HL-60/S4 treated with phorbol 12-myristate 13-acetate at 8.2 ng/mL for 4 days and 3 days (cell line): ENCODE data around the gene PIEZO2.

ENCODE experiments used
- in situ Hi-C: fragments of 300-500 bp; cut with MboI; formaldehyde crosslinking; loops from 2 replicates; pipeline ENCODE4 v1.15.0; 2022; ENCODE audit warnings: low sequenced_read_pairs

The PIEZO2 gene

GRCh38 chr18:10705786-10706185, 443.6 kb downstream of the PIEZO2 start:
- in situ Hi-C loops: loop anchor here (25.0 kb wide), 1 partner anchor 143 kb away; no protein-coding TSS in a partner anchor

DNA sequence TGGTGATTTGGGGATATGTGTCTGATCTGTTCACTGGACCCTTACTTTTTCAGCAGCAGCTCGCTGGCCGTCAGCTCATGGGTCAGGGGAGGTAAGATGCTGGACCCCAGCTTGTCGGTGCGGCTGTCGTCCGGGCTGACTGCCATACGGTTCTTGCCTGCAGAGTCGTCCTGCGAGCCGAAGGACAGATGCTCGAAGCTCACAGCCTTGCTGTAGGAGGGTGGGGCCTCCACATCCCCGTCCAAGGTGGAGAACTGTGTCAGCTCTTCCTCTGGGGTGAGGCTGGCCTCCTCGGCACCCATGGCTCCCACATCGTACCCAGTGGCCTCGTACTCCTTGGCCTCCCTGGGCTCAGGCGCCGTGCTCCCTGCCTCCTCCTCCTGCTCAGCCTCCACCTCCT, 444.1 kb downstream of the PIEZO2 start:
- in situ Hi-C loops: loop anchor here (25.0 kb wide), 1 partner anchor 143 kb away; no protein-coding TSS in a partner anchor

DNA sequence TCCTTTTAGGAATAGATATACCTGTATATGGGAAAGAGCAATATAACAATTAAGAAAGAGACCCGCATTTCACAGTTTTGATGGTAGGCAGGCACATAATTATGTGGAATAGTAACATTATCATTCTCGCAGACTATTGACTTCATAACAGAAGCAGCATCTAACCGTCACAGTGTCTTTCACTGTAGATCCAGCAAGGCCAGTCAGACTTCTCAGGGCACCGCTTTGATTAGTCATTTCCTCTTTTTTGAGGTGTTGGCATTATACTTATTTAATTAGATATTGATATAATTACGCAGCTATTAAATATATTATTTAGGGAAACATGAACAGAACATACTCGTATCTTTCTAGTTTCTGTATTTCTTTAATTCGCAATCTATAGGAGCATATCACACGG, 447.2 kb downstream of the PIEZO2 start:
- in situ Hi-C loops: loop anchor here (25.0 kb wide), 1 partner anchor 140 kb away; no protein-coding TSS in a partner anchor

DNA sequence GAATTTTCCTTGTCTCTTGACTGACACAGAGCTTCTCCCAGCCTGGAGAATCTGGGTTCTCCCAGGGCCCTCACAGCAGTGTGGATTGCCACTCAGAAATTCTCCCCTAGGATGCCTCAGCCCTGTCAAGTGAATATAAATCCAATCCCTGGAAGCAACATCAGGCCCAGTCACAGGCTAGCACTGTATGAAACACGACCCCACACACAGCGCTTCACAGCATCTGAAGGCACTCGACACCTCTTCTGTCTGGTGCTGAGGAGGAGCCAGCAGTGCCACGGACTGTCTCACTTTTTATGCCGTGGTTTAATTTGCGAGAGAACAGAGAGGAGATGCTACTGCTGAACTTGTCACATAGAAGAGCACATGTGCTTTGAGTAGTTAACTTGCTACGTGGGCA, 459.0 kb downstream of the PIEZO2 start:
- in situ Hi-C loops: no loop called here

- in situ Hi-C loops: no loop called here
Observed at GRCh38 chr18:10690035-10690329, 459.4 kb downstream of the PIEZO2 start.

DNA sequence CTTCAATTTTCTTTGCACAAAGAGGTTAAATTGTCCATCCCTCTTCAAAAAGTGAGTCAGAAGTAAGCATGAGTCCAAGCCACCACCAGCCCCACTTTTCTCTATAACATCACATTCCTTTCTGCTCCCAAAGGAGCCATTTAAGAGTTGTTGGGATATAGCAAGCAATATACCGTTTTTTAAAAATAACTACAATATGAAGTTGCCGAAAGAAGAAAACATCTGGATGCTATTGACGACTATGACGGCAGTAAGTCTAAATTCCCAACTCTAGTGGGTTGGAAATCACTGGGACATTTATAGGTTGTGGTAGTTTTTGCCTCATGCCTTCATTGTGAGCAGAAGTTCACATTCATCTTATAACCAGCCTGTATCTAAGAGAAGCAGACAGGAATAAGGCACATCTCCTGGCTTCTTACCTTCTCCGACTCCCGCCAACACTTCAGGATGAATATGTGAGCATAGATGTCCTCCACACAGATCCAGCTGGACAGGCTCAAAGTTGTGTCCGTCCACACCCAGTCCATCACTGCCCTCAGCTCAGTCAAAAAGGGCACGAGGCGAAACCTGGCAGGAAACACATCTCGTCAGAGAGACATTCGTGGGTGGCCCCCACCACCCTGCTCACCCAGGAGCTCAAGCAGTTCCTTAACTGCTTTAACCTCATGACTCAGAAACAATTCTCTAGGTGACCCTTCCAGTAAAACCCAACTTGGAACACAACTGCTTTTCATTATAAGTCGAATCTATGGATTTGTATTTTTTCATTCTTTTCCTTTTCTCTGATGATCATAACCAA, 459.9 kb downstream of the PIEZO2 start:
- in situ Hi-C loops: no loop called here

GRCh38 chr18:10688766-10689165, 460.6 kb downstream of the PIEZO2 start:
- in situ Hi-C loops: no loop called here

DNA sequence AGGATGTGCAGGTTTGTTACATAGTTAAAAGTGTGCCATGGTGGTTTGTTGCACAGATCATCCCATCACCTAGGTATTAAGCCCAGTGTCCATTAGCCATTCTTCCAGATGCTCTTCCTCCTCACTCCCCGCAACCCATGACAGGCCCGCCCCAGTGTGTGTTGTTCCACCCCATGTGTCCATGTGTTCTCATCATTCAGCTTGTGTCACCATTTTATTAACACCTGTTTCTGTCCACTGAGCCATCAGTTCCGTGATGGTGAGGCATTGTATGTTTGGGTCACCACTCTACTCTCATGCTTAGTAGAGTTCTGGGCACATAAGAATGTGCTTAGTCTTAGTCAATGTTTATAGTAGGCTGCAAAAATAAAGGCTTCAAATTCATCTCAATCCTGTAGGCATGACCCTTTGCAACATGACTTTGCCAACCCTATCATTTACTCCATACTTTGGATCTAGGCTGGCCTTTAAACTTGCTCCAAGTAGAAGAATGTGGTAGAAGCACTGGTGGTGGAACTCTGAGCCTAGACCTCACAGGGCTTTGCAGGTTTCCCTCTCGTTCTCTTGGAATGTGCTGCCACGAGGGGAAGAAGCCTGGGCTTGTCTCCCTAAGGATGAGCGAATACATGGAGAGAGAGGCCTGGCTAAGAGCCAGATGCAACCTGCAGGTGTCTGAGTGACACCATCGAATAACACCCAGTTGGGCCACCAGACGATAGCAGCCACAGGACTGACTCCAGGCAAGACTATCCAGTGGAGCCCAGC, 462.0 kb downstream of the PIEZO2 start:
- in situ Hi-C loops: no loop called here

GRCh38 chr18:10686308-10686707, 463.1 kb downstream of the PIEZO2 start:
- in situ Hi-C loops: no loop called here

- in situ Hi-C loops: no loop called here
Observed at GRCh38 chr18:10685484-10685883, 463.9 kb downstream of the PIEZO2 start.

DNA sequence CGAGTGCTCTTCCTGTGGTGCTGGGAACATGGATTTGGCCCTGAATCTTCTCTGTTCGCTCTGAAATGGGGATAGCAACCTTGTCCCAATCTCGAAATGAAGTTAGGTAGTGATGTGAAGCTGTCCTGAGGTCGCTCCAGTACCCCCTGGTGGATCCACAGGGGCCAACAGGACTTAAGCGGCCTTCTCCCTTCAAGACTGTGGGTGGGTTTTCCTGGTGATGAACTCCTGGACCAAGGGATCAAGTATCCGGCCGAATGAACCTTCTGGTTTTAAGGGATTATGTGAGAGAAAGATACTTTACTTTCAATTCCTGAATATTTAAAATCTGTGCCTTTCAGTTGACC, 467.0 kb downstream of the PIEZO2 start:
- in situ Hi-C loops: no loop called here

GRCh38 chr18:10681581-10682367, 467.6 kb downstream of the PIEZO2 start:
- in situ Hi-C loops: no loop called here

GRCh38 chr18:10680271-10680596, 469.1 kb downstream of the PIEZO2 start:
- in situ Hi-C loops: no loop called here

DNA sequence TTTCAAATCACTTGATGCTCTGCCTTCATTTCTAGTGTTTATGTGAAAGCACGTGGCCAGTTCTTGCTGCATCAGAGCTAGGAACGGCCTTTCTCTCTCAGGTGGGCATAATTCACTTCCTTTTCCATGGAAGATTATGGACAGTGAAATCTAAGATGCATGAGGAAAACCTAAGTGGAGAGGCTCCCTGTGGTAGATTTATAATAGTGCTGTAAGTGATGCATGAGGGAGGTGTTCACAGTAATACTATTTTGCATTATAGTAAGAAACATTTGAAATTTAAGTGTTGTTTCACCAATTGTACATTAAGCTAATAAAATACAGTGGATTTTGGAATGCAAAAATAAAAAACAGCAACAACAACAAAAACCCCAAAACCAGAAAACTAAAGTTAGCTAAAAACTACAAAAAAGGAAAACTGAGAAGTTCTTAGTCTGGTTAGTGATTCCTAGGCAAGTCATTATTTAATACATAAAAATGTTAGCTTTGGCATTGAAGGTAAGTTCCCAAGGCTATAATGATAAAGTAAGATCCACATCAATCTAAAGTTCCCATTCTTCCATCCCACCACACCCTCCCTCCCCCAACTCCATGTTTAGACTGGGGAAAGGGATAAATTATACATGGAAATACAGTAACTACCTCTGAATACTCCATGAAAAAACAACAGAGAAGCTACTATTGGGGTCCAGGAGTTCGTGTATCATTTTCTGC, 469.7 kb downstream of the PIEZO2 start:
- in situ Hi-C loops: no loop called here

DNA sequence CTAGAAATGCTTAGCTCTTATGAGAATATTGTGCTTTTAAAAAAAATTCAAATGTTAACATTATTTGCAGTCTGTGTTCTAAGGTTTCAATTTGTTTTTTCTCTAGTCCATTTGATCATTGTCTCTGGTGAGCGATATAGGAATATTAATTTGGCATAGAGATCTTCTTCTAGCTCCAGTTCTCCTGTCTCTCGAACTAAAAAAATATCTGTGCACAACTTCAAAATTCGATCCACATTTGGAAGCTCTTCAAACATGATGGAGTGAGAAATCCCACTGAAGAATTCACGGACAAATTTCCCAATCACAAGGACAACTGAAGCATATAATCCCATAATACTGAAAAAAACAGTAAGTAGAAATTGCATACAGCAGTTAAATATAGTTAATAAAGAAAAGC, 477.9 kb downstream of the PIEZO2 start:
- in situ Hi-C loops: no loop called here

DNA sequence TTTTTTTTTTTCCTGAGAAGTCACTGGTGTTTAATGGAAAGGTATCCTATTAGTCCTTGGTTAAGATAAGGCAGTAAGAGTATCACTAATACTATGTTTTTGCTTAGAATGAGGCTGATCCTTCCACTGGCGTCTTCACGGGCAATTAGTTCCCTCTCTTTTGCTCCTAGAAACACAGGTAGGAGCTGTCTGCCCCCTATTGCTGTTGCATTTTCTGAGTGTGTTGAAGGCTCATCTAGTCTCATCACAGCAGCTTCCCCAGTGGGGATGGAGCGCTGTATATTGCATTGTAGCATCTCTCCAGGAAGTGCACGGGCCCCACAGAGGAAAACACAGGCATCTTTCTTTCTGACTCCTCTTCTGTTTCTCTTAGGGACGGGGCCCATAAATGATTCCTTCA, 478.5 kb downstream of the PIEZO2 start:
- in situ Hi-C loops: no loop called here

- in situ Hi-C loops: no loop called here
Observed at GRCh38 chr18:10669441-10670100, 479.8 kb downstream of the PIEZO2 start.

DNA sequence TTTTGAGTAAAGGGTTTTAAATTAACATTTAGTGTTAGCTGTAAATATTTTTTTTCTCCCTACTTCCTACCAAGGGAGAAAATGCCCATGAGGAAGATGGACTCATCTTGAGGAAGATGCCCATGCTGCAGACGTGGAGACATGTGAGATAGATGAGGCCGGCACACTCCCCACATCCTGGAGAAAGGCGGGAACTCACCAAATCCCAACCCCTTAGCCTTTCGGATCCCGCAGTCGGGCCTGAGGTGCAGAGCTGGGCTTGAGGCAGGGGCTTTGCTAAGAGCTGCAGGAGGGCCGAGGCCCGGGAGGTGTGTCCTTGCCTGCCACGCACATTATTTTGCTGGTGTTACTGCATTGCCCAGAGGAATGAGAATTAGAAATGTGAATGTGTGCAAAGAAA, 485.6 kb downstream of the PIEZO2 start:
- in situ Hi-C loops: no loop called here

GRCh38 chr18:10661317-10661716, 488.1 kb downstream of the PIEZO2 start:
- in situ Hi-C loops: no loop called here

GRCh38 chr18:10660179-10660884, 489.0 kb downstream of the PIEZO2 start:
- in situ Hi-C loops: no loop called here
